GM12892 (cell line): ENCODE data around the gene PIGU.

Experiments
- POLR2A ChIP-seq: IDR thresholded peaks from 2 replicates; pipeline ENCODE4 v1.6.1; 2011; ENCODE audit warnings: low read depth, low read length, control low read depth
- TAF1 ChIP-seq: IDR thresholded peaks from 2 replicates; pipeline ENCODE4 v1.6.1; 2011; ENCODE audit warnings: low read depth, mild to moderate bottlenecking, control low read depth, low read length, borderline replicate concordance

DNA sequence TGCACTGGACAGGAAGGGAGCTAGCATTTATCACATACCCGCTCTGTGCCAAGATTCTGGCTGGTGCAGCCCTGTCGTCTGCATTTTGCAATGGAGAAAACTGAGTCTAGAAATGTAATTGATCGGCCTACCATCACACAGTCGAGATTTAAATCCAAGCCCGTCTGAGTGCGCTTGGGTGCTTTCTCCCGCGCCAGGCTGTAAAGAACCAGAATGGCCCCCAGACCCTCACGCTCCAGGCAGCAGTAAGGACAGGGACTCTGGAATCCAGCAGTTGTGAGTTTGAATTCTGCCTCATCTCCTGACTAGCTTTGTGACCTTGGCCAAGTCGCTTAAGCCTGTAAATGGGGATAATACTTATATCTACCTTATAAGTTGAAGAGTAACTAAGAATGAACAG, 149.9 kb downstream of the PIGU start:
- TF ChIP-seq POLR2A = no peak
- TF ChIP-seq TAF1 = no peak
